ENCODE results near the gene LYZL4.

GRCh38 chr3:42369304-42369703 is 41.1 kb downstream of the LYZL4 start:
- TF ChIP-seq CTCF (IDR thresholded peaks at IDR 0.05 in 4 of 5, conservative IDR thresholded peaks at IDR 0.05 in 1 of 5) (no peak), POLR2A (IDR thresholded peaks at IDR 0.05) (no peak)

Measured in gastrocnemius medialis (tissue), 4 donors.